ENCODE data around the gene AMFR. TPM values are rescaled to one million over a fixed set of nuclear protein-coding genes. Genes with fewer than 3 reads are reported as not detected.

Gene AMFR
- total RNA-seq, 1 experiment from 2014 or later: 66.3 TPM

DNA sequence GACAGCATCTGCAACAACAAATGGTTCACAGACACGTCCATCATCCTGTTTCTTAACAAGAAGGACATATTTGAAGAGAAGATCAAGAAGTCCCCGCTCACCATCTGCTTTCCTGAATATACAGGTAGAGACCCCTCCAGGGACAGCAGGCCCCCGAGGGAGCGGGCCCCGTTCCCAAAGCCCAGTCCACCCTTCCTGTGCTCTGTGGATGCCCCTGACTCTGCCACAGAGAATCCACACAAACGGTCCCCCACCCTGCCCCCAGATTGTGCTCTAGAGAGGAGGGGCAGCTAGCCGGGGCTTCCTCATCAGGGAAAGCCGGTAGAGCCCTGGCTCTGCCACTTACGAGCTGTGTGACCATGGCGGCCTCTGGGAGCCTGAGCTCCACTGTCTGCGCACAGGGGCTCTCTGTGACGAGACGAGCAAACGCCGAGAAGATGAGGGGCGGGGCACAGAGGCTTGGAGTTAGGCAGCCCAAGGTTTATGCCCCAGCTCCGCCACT is 84.4 kb downstream of the AMFR start:
- no TSS peak for BruUV-seq (replicated peaks)
- ATAC-seq: no peak

DNA sequence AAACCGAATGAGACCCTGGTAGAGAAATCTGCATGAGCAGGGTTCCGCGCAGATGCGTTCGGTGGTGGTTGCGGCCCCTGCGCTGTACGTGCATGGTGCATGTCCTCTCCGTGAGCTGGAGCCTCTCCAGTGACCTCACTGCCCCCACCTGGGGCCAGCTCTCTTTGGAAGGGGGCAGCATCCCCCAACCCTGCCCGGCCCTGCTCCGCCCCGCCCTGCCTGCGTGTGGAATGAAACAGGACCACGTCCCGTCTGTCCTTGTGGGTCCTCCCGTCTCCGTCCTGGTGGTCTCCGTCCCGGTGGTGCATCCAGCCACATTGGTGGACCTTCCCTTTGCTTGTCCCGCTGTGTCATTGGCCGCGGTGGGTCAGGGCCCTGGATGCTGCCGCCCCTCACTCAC is 84.9 kb downstream of the AMFR start:
- ChIA-PET POLR2A (no interaction called here), RAD21 (ENCODE audit: low non-redundant PET in 1 of 2, low total read pairs in 2 of 2, uncharacterized antibody in 2 of 2, unreplicated experiment in 2 of 2) (no interaction called here), CTCF (no interaction called here)
- Histone ChIP-seq H3K4me1 (ENCODE audit: control insufficient read depth in 1 of 2, insufficient read depth in 2 of 2, low read length in 2 of 2) (peaks cover 0 to 22% of the 10 kb centered on the region in 2 experiments; a peak in 3 of 4 replicates), H3K27ac (ENCODE audit: low read depth, low read length) (no peak overlapping the region), H3K27me3 (ENCODE audit: insufficient read depth, low read length) (no peaks in the 10 kb centered on the region), H3K79me2 (ENCODE audit: insufficient read depth, low read length) (no peaks in the 10 kb centered on the region), H3K4me2 (ENCODE audit: low read length) (no peak overlapping the region), H3K9me2 (ENCODE audit: insufficient read depth) (no peaks in the 10 kb centered on the region), H3K9me3 (ENCODE audit: control insufficient read depth in 1 of 2, insufficient read depth in 1 of 2, low read depth in 1 of 2, low read length in 2 of 2) (no peaks in the 10 kb centered on the region), H3K9ac (ENCODE audit: low read length) (no peak overlapping the region), H3K4me3 (replicated peaks in 1 of 2; ENCODE audit: low read depth in 1 of 2, low read length in 2 of 2) (no peak overlapping the region), H4K20me1 (ENCODE audit: insufficient read depth) (no peaks in the 10 kb centered on the region), H3K36me3 (ENCODE audit: control insufficient read depth in 1 of 2, insufficient read depth in 2 of 2, low read length in 2 of 2) (no peaks in the 10 kb centered on the region), H2AFZ (ENCODE audit: low read depth, low read length, poor library complexity, severe bottlenecking) (no peak overlapping the region)
- TF ChIP-seq SP1 (IDR thresholded peaks at IDR 0.05; ENCODE audit: low read depth) (no peak), ZNF274 (IDR thresholded peaks at IDR 0.05; ENCODE audit: low read depth, low read length) (no peak), JUND (IDR thresholded peaks at IDR 0.05) (no peak)
- intact Hi-C loops (cut with micrococcal nuclease): no loop called here
- BruUV-seq (replicated peaks): no TSS peak
- ATAC-seq (no peak), DNase-seq (ENCODE audit: low read depth, low spot score) (no peak)

More for the DNA sequence above, 84.4 kb downstream of the AMFR start:
- no peak for DNase-seq (ENCODE audit: low read depth, low spot score)
- TF ChIP-seq, protein P1, sequence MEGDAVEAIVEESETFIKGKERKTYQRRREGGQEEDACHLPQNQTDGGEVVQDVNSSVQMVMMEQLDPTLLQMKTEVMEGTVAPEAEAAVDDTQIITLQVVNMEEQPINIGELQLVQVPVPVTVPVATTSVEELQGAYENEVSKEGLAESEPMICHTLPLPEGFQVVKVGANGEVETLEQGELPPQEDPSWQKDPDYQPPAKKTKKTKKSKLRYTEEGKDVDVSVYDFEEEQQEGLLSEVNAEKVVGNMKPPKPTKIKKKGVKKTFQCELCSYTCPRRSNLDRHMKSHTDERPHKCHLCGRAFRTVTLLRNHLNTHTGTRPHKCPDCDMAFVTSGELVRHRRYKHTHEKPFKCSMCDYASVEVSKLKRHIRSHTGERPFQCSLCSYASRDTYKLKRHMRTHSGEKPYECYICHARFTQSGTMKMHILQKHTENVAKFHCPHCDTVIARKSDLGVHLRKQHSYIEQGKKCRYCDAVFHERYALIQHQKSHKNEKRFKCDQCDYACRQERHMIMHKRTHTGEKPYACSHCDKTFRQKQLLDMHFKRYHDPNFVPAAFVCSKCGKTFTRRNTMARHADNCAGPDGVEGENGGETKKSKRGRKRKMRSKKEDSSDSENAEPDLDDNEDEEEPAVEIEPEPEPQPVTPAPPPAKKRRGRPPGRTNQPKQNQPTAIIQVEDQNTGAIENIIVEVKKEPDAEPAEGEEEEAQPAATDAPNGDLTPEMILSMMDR (IDR thresholded peaks at IDR 0.05 in 2 of 3, conservative IDR thresholded peaks at IDR 0.05 in 1 of 3; ENCODE audit: borderline replicate concordance in 1 of 3, insufficient read depth in 1 of 3, low read depth in 2 of 3, low read length in 2 of 3): no peak
- TF ChIP-seq, protein P2, sequence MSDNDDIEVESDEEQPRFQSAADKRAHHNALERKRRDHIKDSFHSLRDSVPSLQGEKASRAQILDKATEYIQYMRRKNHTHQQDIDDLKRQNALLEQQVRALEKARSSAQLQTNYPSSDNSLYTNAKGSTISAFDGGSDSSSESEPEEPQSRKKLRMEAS (IDR thresholded peaks at IDR 0.05): no peak
- ChIA-PET CTCF (no interaction called here), POLR2A (no interaction called here), RAD21 (ENCODE audit: low non-redundant PET in 1 of 2, low total read pairs in 2 of 2, uncharacterized antibody in 2 of 2, unreplicated experiment in 2 of 2) (no interaction called here)
- Histone ChIP-seq H4K20me1 (ENCODE audit: insufficient read depth) (no peaks in the 10 kb centered on the region), H2AFZ (ENCODE audit: low read depth, low read length, poor library complexity, severe bottlenecking) (no peak overlapping the region), H3K9ac (ENCODE audit: low read length) (no peak overlapping the region), H3K9me2 (ENCODE audit: insufficient read depth) (no peaks in the 10 kb centered on the region), H3K79me2 (ENCODE audit: insufficient read depth, low read length) (no peaks in the 10 kb centered on the region), H3K27me3 (ENCODE audit: insufficient read depth, low read length) (no peaks in the 10 kb centered on the region), H3K9me3 (ENCODE audit: control insufficient read depth in 1 of 2, insufficient read depth in 1 of 2, low read depth in 1 of 2, low read length in 2 of 2) (no peaks in the 10 kb centered on the region), H3K4me3 (replicated peaks in 1 of 2; ENCODE audit: low read depth in 1 of 2, low read length in 2 of 2) (no peak overlapping the region), H3K4me2 (ENCODE audit: low read length) (no peak overlapping the region), H3K36me3 (ENCODE audit: control insufficient read depth in 1 of 2, insufficient read depth in 2 of 2, low read length in 2 of 2) (no peaks in the 10 kb centered on the region), H3K4me1 (ENCODE audit: control insufficient read depth in 1 of 2, insufficient read depth in 2 of 2, low read length in 2 of 2) (peaks cover 0 to 22% of the 10 kb centered on the region in 2 experiments; a peak in 3 of 4 replicates), H3K27ac (ENCODE audit: low read depth, low read length) (no peak overlapping the region)
- intact Hi-C loops (cut with micrococcal nuclease): no loop called here

Data from HCT116 (cell line).